ENCODE measurements around the gene U2SURP.

GRCh38 chr3:143084856-143085731 is 83.7 kb downstream of the U2SURP start:
- TF ChIP-seq CTCF (IDR thresholded peaks at IDR 0.05 in 2 of 3, conservative IDR thresholded peaks at IDR 0.05 in 1 of 3; ENCODE audit: borderline replicate concordance in 1 of 3, insufficient read depth in 1 of 3, low read depth in 2 of 3, low read length in 2 of 3), result no peak
- TF ChIP-seq EZH2phosphoT487 (IDR thresholded peaks at IDR 0.05; ENCODE audit: borderline replicate concordance), result no peak
- TF ChIP-seq ELF1 (IDR thresholded peaks at IDR 0.05; ENCODE audit: borderline replicate concordance, low read depth), result no peak
- no peak for TF ChIP-seq MAX (IDR thresholded peaks at IDR 0.05)
- no peak for TF ChIP-seq POLR2A (IDR thresholded peaks at IDR 0.05; ENCODE audit: borderline replicate concordance, extremely low read depth, insufficient read depth, insufficient read length)
- TF ChIP-seq POLR2AphosphoS5 (IDR thresholded peaks at IDR 0.05; ENCODE audit: low read depth, low read length), result no peak
- no peak for TF ChIP-seq EZH2 (IDR thresholded peaks at IDR 0.05)

Measured in HCT116 (cell line).